K562 (cell line): Measurements from ENCODE around the gene VWDE. TPM values are rescaled to one million over a fixed set of nuclear protein-coding genes. Genes with fewer than 3 reads are reported as not detected.

ENCODE experiments used
- DDX20 ChIP-seq: fragments of 450-650 bp; IDR thresholded peaks from 2 replicates; pipeline ENCODE4 v1.6.1; 2016; ENCODE audit warnings: missing genetic modification characterization, low read depth, mild to moderate bottlenecking, missing compliant biosample characterization, moderate library complexity
- FOXK2 ChIP-seq, 2 experiments: fragments of 450-650 bp; IDR thresholded peaks in 1 of 2; conservative IDR thresholded peaks in 1 of 2; 2 replicates each; pipeline ENCODE4 v1.6.1; 2016; ENCODE audit warnings: low read depth in 2 of 2, mild to moderate bottlenecking in 1 of 2
- GATA2 ChIP-seq: sonication (generic); formaldehyde crosslinking; IDR thresholded peaks from 2 replicates; pipeline ENCODE4 v1.4.0; 2020; ENCODE audit warnings: mild to moderate bottlenecking, missing genetic modification reagents
- HNRNPLL ChIP-seq: fragments of 200-400 bp; formaldehyde crosslinking; IDR thresholded peaks from 2 replicates; pipeline ENCODE4 v1.6.1; 2017; ENCODE audit warnings: low read length, low read depth, mild to moderate bottlenecking; ENCODE audit not compliant: poor library complexity, severe bottlenecking
- POLR2A ChIP-seq: fragments of 450-650 bp; conservative IDR thresholded peaks from 2 replicates; pipeline ENCODE4 v1.6.1; 2016
- RAD21 ChIP-seq, 2 experiments: fragments of 250-450 bp in 1 of 2; fragments of 450-650 bp in 1 of 2; sonication (Bioruptor Pico) in 1 of 2; formaldehyde crosslinking in 1 of 2; IDR thresholded peaks in 1 of 2; conservative IDR thresholded peaks in 1 of 2; 2 replicates each; pipeline versions ENCODE4 v1.4.0 to v1.8.0; 2020 to 2022; ENCODE audit warnings: mild to moderate bottlenecking in 2 of 2, moderate library complexity in 1 of 2
- RB1 ChIP-seq: fragments of 450-650 bp; IDR thresholded peaks from 2 replicates; pipeline ENCODE4 v1.6.1; 2017; ENCODE audit warnings: low read depth, mild to moderate bottlenecking
- RCOR1 ChIP-seq, 2 experiments: IDR thresholded peaks; 2 replicates each; pipeline ENCODE4 v1.6.1; 2012; ENCODE audit warnings: low read depth in 2 of 2, low read length in 2 of 2, borderline replicate concordance in 1 of 2, improper control_type of control experiment in 1 of 2
- SREBF2 ChIP-seq: sonication (generic); formaldehyde crosslinking; IDR thresholded peaks from 2 replicates; pipeline ENCODE4 v1.4.0; 2020; ENCODE audit warnings: mild to moderate bottlenecking, missing genetic modification reagents
- TFAM ChIP-seq: fragments of 250-450 bp; sonication (Bioruptor Pico); conservative IDR thresholded peaks from 2 replicates; pipeline ENCODE4 v1.5.0; 2021; ENCODE audit warnings: mild to moderate bottlenecking, moderate library complexity
- ZNF75A ChIP-seq: fragments of 450-650 bp; formaldehyde crosslinking; IDR thresholded peaks from 2 replicates; pipeline ENCODE4 v1.4.0; 2020; ENCODE audit warnings: mild to moderate bottlenecking
- polyA plus RNA-seq, 8 experiments: library from polyadenylated mRNA; depleted of rRNA in 4 of 8; stranded (reverse) in 5 of 8; unstranded in 3 of 8; fragments of >200 nt; fragmentation: Nextera tagmentation in 2 of 8; fragmentation: Illumina TruSeq in 1 of 8; extraction: Ambion mirVana in 2 of 8; extraction: Trizol in 1 of 8; gene quantifications; 2 replicates each; pipeline versions ENCODE4 v1.2.1 to v1.2.3, GENCODE V29; 2011 to 2014; ENCODE audit warnings: inconsistent platforms in 1 of 8, missing spikeins in 1 of 8
- total RNA-seq, 7 experiments: library from RNA; depleted of rRNA in 6 of 7; stranded (reverse); fragments of >200 nt in 6 of 7; fragmentation: Illumina TruSeq in 2 of 7; extraction: Trizol in 2 of 7; gene quantifications; 2 replicates each; pipeline versions ENCODE4 v1.2.1 to v1.2.3, GENCODE V29; 2011 to 2021; ENCODE audit warnings: low replicate concordance in 1 of 7
- TF ChIP-seq, protein P1 (sequence below): fragments of 200-800 bp; sonication (Bioruptor generic); IDR thresholded peaks from 2 replicates; pipeline ENCODE4 v1.6.1; 2017; ENCODE audit warnings: missing genetic modification characterization, missing compliant biosample characterization
- TF ChIP-seq, protein P2 (sequence below): sonication (generic); formaldehyde crosslinking; IDR thresholded peaks from 2 replicates; pipeline ENCODE4 v1.8.0; 2023; ENCODE audit warnings: missing genetic modification reagents, mild to moderate bottlenecking, borderline replicate concordance
- TF ChIP-seq, protein P3 (sequence below), 2 experiments: fragments of 200-800 bp in 1 of 2; sonication (Bioruptor generic) in 1 of 2; sonication (generic) in 1 of 2; formaldehyde crosslinking in 1 of 2; IDR thresholded peaks in 1 of 2; conservative IDR thresholded peaks in 1 of 2; 2 replicates each; pipeline versions ENCODE4 v1.5.0 to v1.6.1; 2016 to 2020; ENCODE audit warnings: missing compliant biosample characterization in 1 of 2, missing genetic modification characterization in 1 of 2, missing genetic modification reagents in 1 of 2
- TF ChIP-seq, protein P4 (sequence below): IDR thresholded peaks from 2 replicates; pipeline ENCODE4 v1.6.1; 2011; ENCODE audit not compliant: insufficient read length; ENCODE audit errors: extremely low read depth
- TF ChIP-seq, protein P5 (sequence below): fragments of 250-450 bp; sonication (Bioruptor Pico); IDR thresholded peaks from 2 replicates; pipeline ENCODE4 v1.9.0; 2021; ENCODE audit warnings: mild to moderate bottlenecking, inconsistent platforms

VWDE gene
- total and polyA plus RNA-seq, 9 of the 15 experiments (the other 6 are each of a cell fraction or from before 2014, with no cell fraction given), result 40.6 to 162 (median 95.2) TPM

- TF ChIP-seq TFAM (CRISPR knock-in tag) (no peak), SREBF2 (no peak), DDX20 (no peak), RCOR1 (IDR thresholded peaks at IDR 0.05; ENCODE audit: borderline replicate concordance in 1 of 2, low read depth in 2 of 2, low read length in 2 of 2) (peak in 1 of 2 experiments; percentile 94; a peak in 3 of 4 replicates), ZNF75A (CRISPR knock-in tag) (no peak), POLR2A (no peak), RAD21 (CRISPR knock-in tag; conservative IDR thresholded peaks at IDR 0.05 in 1 of 2, IDR thresholded peaks at IDR 0.05 in 1 of 2) (no peak), HNRNPLL (no peak), FOXK2 (conservative IDR thresholded peaks at IDR 0.05 in 1 of 2, IDR thresholded peaks at IDR 0.05 in 1 of 2; ENCODE audit: low read depth in 2 of 2) (no peak), GATA2 (CRISPR knock-in tag) (peak; percentile 90), RB1 (no peak)
- TF ChIP-seq, protein P1, sequence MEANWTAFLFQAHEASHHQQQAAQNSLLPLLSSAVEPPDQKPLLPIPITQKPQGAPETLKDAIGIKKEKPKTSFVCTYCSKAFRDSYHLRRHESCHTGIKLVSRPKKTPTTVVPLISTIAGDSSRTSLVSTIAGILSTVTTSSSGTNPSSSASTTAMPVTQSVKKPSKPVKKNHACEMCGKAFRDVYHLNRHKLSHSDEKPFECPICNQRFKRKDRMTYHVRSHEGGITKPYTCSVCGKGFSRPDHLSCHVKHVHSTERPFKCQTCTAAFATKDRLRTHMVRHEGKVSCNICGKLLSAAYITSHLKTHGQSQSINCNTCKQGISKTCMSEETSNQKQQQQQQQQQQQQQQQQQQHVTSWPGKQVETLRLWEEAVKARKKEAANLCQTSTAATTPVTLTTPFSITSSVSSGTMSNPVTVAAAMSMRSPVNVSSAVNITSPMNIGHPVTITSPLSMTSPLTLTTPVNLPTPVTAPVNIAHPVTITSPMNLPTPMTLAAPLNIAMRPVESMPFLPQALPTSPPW (CRISPR knock-in tag), result peak; percentile 60
- TF ChIP-seq, protein P2, sequence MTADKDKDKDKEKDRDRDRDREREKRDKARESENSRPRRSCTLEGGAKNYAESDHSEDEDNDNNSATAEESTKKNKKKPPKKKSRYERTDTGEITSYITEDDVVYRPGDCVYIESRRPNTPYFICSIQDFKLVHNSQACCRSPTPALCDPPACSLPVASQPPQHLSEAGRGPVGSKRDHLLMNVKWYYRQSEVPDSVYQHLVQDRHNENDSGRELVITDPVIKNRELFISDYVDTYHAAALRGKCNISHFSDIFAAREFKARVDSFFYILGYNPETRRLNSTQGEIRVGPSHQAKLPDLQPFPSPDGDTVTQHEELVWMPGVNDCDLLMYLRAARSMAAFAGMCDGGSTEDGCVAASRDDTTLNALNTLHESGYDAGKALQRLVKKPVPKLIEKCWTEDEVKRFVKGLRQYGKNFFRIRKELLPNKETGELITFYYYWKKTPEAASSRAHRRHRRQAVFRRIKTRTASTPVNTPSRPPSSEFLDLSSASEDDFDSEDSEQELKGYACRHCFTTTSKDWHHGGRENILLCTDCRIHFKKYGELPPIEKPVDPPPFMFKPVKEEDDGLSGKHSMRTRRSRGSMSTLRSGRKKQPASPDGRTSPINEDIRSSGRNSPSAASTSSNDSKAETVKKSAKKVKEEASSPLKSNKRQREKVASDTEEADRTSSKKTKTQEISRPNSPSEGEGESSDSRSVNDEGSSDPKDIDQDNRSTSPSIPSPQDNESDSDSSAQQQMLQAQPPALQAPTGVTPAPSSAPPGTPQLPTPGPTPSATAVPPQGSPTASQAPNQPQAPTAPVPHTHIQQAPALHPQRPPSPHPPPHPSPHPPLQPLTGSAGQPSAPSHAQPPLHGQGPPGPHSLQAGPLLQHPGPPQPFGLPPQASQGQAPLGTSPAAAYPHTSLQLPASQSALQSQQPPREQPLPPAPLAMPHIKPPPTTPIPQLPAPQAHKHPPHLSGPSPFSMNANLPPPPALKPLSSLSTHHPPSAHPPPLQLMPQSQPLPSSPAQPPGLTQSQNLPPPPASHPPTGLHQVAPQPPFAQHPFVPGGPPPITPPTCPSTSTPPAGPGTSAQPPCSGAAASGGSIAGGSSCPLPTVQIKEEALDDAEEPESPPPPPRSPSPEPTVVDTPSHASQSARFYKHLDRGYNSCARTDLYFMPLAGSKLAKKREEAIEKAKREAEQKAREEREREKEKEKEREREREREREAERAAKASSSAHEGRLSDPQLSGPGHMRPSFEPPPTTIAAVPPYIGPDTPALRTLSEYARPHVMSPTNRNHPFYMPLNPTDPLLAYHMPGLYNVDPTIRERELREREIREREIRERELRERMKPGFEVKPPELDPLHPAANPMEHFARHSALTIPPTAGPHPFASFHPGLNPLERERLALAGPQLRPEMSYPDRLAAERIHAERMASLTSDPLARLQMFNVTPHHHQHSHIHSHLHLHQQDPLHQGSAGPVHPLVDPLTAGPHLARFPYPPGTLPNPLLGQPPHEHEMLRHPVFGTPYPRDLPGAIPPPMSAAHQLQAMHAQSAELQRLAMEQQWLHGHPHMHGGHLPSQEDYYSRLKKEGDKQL (CRISPR knock-in tag), result no peak
- TF ChIP-seq, protein P3, sequence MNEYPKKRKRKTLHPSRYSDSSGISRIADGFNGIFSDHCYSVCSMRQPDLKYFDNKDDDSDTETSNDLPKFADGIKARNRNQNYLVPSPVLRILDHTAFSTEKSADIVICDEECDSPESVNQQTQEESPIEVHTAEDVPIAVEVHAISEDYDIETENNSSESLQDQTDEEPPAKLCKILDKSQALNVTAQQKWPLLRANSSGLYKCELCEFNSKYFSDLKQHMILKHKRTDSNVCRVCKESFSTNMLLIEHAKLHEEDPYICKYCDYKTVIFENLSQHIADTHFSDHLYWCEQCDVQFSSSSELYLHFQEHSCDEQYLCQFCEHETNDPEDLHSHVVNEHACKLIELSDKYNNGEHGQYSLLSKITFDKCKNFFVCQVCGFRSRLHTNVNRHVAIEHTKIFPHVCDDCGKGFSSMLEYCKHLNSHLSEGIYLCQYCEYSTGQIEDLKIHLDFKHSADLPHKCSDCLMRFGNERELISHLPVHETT (CRISPR knock-in tag; conservative IDR thresholded peaks at IDR 0.05 in 1 of 2, IDR thresholded peaks at IDR 0.05 in 1 of 2), result peak in 1 of 2 experiments; percentile 78; a peak in 2 of 4 replicates
- TF ChIP-seq, protein P4, sequence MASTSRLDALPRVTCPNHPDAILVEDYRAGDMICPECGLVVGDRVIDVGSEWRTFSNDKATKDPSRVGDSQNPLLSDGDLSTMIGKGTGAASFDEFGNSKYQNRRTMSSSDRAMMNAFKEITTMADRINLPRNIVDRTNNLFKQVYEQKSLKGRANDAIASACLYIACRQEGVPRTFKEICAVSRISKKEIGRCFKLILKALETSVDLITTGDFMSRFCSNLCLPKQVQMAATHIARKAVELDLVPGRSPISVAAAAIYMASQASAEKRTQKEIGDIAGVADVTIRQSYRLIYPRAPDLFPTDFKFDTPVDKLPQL, result no peak
- TF ChIP-seq, protein P5, sequence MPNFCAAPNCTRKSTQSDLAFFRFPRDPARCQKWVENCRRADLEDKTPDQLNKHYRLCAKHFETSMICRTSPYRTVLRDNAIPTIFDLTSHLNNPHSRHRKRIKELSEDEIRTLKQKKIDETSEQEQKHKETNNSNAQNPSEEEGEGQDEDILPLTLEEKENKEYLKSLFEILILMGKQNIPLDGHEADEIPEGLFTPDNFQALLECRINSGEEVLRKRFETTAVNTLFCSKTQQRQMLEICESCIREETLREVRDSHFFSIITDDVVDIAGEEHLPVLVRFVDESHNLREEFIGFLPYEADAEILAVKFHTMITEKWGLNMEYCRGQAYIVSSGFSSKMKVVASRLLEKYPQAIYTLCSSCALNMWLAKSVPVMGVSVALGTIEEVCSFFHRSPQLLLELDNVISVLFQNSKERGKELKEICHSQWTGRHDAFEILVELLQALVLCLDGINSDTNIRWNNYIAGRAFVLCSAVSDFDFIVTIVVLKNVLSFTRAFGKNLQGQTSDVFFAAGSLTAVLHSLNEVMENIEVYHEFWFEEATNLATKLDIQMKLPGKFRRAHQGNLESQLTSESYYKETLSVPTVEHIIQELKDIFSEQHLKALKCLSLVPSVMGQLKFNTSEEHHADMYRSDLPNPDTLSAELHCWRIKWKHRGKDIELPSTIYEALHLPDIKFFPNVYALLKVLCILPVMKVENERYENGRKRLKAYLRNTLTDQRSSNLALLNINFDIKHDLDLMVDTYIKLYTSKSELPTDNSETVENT, result no peak
Measured at GRCh38 chr7:12385364-12385786, 18.3 kb downstream of the VWDE start (continued).
